HEK293T (cell line): ENCODE results near the gene TPRG1.

Experiments used
- CTCF ChIA-PET: fragments of 350-600 bp; formaldehyde crosslinking; extraction: SDS; loops from one replicate; lab custom pipeline; 2021; ENCODE audit warnings: antibody characterized with exemption, inconsistent platforms; lab: Yijun Ruan, JAX
- POLR2A ChIA-PET: fragments of 350-600 bp; formaldehyde crosslinking; extraction: SDS; loops from one replicate; lab custom pipeline; 2020; ENCODE audit warnings: antibody characterized with exemption, inconsistent platforms; lab: Yijun Ruan, JAX
- DNase-seq: peaks from one replicate; pipeline ENCODE4 v3.0.0; 2012; ENCODE audit warnings: mixed read lengths; ENCODE audit errors: extremely low spot score
- ARNT ChIP-seq: fragments of 450-650 bp; IDR thresholded peaks from 2 replicates; pipeline ENCODE4 v1.6.1; 2017; ENCODE audit warnings: mild to moderate bottlenecking
- BHLHE40 ChIP-seq: fragments of 450-650 bp; IDR thresholded peaks from 2 replicates; pipeline ENCODE4 v1.6.1; 2016; ENCODE audit warnings: mild to moderate bottlenecking, moderate library complexity, borderline replicate concordance
- CTBP1 ChIP-seq: fragments of 450-650 bp; IDR thresholded peaks from 2 replicates; pipeline ENCODE4 v1.6.1; 2016; ENCODE audit warnings: borderline replicate concordance
- ELF4 ChIP-seq: fragments of 450-650 bp; IDR thresholded peaks from 2 replicates; pipeline ENCODE4 v1.6.1; 2017; ENCODE audit warnings: antibody characterized with exemption
- FOXA1 ChIP-seq: fragments of 450-650 bp; IDR thresholded peaks from 2 replicates; pipeline ENCODE4 v1.6.1; 2016; ENCODE audit warnings: mild to moderate bottlenecking
- FOXK2 ChIP-seq: fragments of 450-650 bp; IDR thresholded peaks from 2 replicates; pipeline ENCODE4 v1.6.1; 2016; ENCODE audit warnings: mild to moderate bottlenecking
- FOXM1 ChIP-seq: fragments of 450-650 bp; IDR thresholded peaks from 2 replicates; pipeline ENCODE4 v1.6.1; 2017; ENCODE audit warnings: mild to moderate bottlenecking, borderline replicate concordance
- HDGF ChIP-seq: fragments of 450-650 bp; IDR thresholded peaks from 2 replicates; pipeline ENCODE4 v1.6.1; 2017; ENCODE audit warnings: antibody characterized with exemption, borderline replicate concordance
- L3MBTL2 ChIP-seq: fragments of 450-650 bp; conservative IDR thresholded peaks from 2 replicates; pipeline ENCODE4 v1.6.1; 2016; ENCODE audit warnings: mild to moderate bottlenecking
- LEF1 ChIP-seq: fragments of 450-650 bp; IDR thresholded peaks from 2 replicates; pipeline ENCODE4 v1.6.1; 2017; ENCODE audit warnings: mild to moderate bottlenecking, borderline replicate concordance
- NFRKB ChIP-seq: fragments of 450-650 bp; IDR thresholded peaks from 2 replicates; pipeline ENCODE4 v1.6.1; 2016; ENCODE audit warnings: mild to moderate bottlenecking, moderate library complexity
- PKNOX1 ChIP-seq: fragments of 450-650 bp; IDR thresholded peaks from 2 replicates; pipeline ENCODE4 v1.6.1; 2016
- SP1 ChIP-seq: fragments of 450-650 bp; IDR thresholded peaks from 2 replicates; pipeline ENCODE4 v1.6.1; 2017
- SUZ12 ChIP-seq: fragments of 450-650 bp; IDR thresholded peaks from 2 replicates; pipeline ENCODE4 v1.6.1; 2016; ENCODE audit warnings: mild to moderate bottlenecking
- TARDBP ChIP-seq: fragments of 450-650 bp; IDR thresholded peaks from 2 replicates; pipeline ENCODE4 v1.6.1; 2016
- ZNF384 ChIP-seq: fragments of 450-650 bp; IDR thresholded peaks from 2 replicates; pipeline ENCODE4 v1.6.1; 2016

TPRG1 gene

GRCh38 chr3:189210251-189210770 is 38.5 kb downstream of the TPRG1 start:
- POLR2A ChIA-PET, result no interaction called here
- no peak for DNase-seq
- TF ChIP-seq HDGF (no peak), PKNOX1 (no peak), ZNF384 (no peak), SP1 (no peak), ARNT (no peak), ELF4 (no peak), FOXM1 (no peak), CTBP1 (no peak), BHLHE40 (no peak), LEF1 (no peak), NFRKB (no peak), FOXA1 (no peak), SUZ12 (no peak), FOXK2 (no peak), L3MBTL2 (no peak), TARDBP (no peak)
- CTCF ChIA-PET, result no interaction called here

- POLR2A ChIA-PET, result no interaction called here
- TF ChIP-seq NFRKB, result no peak
- no peak for TF ChIP-seq FOXA1
- TF ChIP-seq FOXM1, result no peak
- CTCF ChIA-PET, result no interaction called here
- DNase-seq, result no peak
Measured at GRCh38 chr3:189212681-189213080, 40.9 kb downstream of the TPRG1 start.

- POLR2A ChIA-PET, result no interaction called here
- TF ChIP-seq ELF4 (no peak), CTBP1 (no peak), TARDBP (no peak), NFRKB (no peak), SP1 (no peak), ZNF384 (no peak), FOXM1 (no peak), HDGF (no peak), BHLHE40 (no peak)
- DNase-seq, result no peak
- CTCF ChIA-PET, result no interaction called here
Measured at GRCh38 chr3:189214651-189215050, 42.9 kb downstream of the TPRG1 start.

- CTCF ChIA-PET, result no interaction called here
- no peak for TF ChIP-seq FOXM1
- no peak for TF ChIP-seq BHLHE40
- TF ChIP-seq ELF4, result no peak
- TF ChIP-seq SUZ12, result no peak
- TF ChIP-seq FOXA1, result no peak
- TF ChIP-seq L3MBTL2, result no peak
- TF ChIP-seq CTBP1, result no peak
- no peak for TF ChIP-seq LEF1
- no peak for TF ChIP-seq PKNOX1
- TF ChIP-seq ZNF384, result no peak
- no peak for TF ChIP-seq NFRKB
- POLR2A ChIA-PET, result no interaction called here
- no peak for DNase-seq
Measured at GRCh38 chr3:189222927-189223636, 51.3 kb downstream of the TPRG1 start.

GRCh38 chr3:189225431-189225830 is 53.7 kb downstream of the TPRG1 start:
- TF ChIP-seq BHLHE40, result no peak
- CTCF ChIA-PET, result no interaction called here
- DNase-seq, result no peak
- POLR2A ChIA-PET, result no interaction called here

GRCh38 chr3:189227249-189227648 is 55.5 kb downstream of the TPRG1 start:
- ChIA-PET CTCF (no interaction called here), POLR2A (no interaction called here)

More at GRCh38 chr3:189227249-189227648, 55.5 kb downstream of the TPRG1 start:
- TF ChIP-seq NFRKB (no peak), LEF1 (no peak), ARNT (no peak), CTBP1 (no peak), SP1 (no peak), SUZ12 (no peak), ZNF384 (no peak), FOXK2 (no peak), L3MBTL2 (no peak), TARDBP (no peak), HDGF (no peak), FOXA1 (no peak), BHLHE40 (no peak), FOXM1 (no peak), PKNOX1 (no peak), ELF4 (no peak)
- DNase-seq, result no peak
